HG03045 (cell line): ENCODE measurements around the gene PYCR2.

Experiments
- ATAC-seq: cut with Tn5 transposase; IDR thresholded peaks from one replicate; pipeline ENCODE4 v1.9.1; 2021; ENCODE audit warnings: mild to moderate bottlenecking, moderate library complexity; ENCODE audit not compliant: unreplicated experiment

The PYCR2 gene

GRCh38 chr1:225879521-225880221 lies 44.4 kb downstream of the PYCR2 start:
- ATAC-seq: no peak

DNA sequence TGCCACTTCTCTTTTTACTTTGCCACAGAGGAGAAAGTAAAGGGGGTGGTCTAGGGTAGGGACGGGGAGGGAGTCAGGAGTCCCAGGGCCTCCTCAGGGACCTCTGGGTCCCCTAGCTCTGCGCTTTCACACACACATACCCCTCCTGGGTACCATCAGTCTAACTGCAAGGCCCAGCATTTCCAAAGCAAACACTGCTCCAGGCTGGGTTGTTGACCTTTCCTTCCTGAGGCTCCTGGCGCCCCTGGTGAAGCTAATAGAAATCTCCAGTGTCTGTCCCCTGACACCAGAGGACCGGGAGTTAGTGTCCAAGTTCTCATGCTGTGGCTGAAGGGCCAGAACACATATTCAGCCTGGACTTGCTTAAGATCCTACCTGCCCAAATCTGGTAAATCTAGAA lies 45.8 kb downstream of the PYCR2 start:
- ATAC-seq: no peak

DNA sequence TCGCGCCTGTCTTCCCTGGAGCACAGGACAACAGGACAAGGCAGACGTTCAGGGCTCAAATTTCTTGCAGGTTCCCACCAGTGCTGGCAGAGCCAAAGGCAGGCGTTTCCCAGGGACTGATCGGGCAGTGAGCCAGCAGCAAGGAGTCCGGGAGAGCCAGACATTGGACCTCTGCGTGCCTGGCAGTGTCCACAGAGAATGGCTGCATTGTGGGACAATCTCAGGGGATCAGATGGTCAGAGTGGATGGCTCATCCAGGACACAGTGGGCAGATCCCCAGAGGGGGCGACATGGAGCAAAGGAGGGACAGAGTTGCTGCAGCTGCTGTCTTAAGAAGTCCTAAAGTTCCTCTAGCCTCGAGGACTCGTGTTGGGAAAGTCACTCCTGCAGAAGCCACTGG lies 46.5 kb downstream of the PYCR2 start:
- no peak for ATAC-seq

- ATAC-seq: no peak
Observed at GRCh38 chr1:225876900-225877510, 47.0 kb downstream of the PYCR2 start.

DNA sequence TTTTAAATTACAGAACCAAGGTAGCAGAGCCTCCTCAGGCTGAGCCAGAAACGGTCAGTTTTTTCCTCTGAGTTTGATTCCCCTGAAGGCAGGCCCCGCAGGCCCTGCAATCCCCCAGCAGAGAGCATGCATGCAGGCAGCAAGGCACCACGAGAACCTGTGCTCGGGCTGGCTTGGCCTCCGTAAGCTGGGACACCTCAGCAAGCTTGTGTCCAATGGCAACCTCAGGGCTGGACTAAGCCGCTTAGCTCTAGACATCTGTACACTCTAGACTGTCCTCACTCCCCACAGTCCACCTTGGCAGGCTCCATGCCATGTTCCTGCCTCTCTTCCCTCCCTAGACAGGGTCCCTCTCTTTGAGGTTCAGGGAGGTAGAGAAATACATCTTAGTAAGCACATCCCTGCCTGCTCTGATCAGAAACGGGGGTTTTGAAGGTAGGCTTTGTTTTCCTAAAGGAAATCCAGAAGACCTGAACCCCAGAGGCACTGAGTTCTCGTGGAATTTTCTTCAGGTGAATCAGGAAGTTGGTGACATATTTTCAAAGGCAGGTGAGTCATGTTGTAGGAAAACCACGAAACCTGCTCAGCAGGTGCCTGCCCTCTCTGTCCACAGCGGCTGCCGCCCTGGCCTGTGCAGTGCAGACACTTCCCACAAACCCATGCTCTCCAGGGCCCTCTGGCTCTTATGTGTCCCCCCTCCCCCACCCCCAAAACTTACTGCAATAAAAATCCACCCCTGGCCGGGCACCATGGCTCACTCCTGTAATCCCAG lies 48.8 kb downstream of the PYCR2 start:
- ATAC-seq: no peak

GRCh38 chr1:225874431-225874830 lies 49.6 kb downstream of the PYCR2 start:
- ATAC-seq: no peak

DNA sequence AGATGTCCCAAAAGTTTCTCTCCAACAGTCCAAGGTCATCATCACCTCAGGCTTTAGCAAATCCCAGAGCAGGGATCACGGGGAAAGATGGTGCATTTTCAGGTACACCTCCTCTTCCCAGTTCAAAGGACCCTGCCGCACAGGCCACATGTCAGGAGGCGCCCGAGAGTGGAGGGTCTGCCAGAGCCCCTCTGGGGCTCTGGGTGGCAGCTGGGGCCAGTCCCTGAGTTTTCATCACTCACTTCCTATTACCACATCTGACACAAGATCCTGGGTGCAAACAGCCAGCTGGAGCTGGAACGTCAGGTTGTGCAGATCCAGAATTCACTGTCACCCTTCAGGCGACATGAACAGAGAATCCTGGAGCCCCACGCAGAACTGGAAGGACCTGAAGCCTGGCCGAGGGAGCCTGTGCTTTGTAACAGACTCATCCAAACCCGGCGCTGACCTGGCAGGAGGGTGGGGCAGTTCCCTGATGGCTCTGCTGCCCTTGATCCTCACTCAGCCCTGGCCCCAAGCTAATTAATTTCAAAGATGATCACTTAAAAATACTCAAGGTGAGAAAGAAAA lies 50.7 kb downstream of the PYCR2 start:
- ATAC-seq: no peak

DNA sequence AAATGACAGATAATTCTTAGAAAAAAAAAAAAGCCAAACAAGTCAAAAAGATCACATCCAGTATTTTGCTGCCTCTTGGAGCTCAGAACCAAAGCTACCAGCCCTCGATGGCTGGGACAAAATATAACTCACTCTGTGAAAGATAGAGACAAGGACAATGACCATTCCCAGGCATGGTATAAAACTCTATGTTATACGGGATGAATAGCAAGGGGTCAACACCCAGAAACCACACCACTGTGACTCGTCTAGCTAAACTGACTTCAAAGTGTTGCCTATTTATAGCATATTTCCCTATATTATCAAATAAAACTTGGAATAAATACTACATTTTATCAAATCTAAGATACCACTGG lies 52.0 kb downstream of the PYCR2 start:
- no peak for ATAC-seq

DNA sequence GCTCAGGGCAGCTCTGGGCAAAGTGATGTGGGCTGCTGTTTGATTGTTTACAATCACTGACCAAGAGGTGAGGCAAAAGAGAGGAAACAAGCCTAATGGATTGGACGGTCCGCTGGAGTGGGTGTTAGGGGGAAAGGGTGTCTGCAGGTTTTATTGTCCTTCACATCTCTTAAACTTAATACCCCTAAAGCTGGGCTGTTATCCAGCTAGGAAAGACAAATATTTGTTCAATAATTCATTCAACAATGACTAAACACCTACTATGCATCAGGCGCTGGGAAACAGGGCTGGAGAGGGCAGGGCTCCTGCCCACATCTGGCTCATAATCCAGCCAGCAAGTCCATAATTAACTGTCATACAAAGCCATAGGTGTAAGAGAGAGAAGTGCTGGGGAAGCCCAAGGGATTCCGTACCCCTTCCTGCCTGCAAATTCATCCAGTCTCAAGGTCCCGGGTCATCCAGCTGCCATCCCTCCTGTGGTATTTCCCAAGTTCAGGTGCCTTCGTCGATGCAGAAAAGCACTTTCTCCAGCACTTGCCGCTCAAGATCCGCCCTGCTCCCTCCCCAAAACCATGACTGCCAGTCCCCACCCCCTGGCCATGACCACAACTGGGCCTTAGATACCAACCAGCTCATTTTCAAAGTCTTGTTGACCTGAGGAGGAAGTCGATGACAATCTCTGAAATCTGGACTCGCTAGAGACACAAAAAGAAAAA lies 52.5 kb downstream of the PYCR2 start:
- no peak for ATAC-seq

GRCh38 chr1:225870911-225871310 lies 53.1 kb downstream of the PYCR2 start:
- ATAC-seq: no peak
